HL-60 (cell line): ENCODE results near the gene MEIOB.

ENCODE experiments used
- DNase-seq, 2 experiments: peaks; one replicate each; pipeline ENCODE4 v3.0.0-alpha.2; 2010 to 2020; ENCODE audit warnings: low read depth in 1 of 2, low spot score in 1 of 2
- H3K27ac ChIP-seq: fragments of 250-450 bp; sonication (Bioruptor Pico); replicated peaks from 2 replicates; pipeline ENCODE4 v1.5.1; 2020; ENCODE audit warnings: mild to moderate bottlenecking, moderate library complexity
- H3K27me3 ChIP-seq: fragments of 250-450 bp; sonication (Bioruptor Pico); 2 replicates; pipeline ENCODE4 v1.5.1; 2021; ENCODE audit warnings: mild to moderate bottlenecking, moderate library complexity; ENCODE audit not compliant: insufficient read depth, poor library complexity, severe bottlenecking
- H3K4me3 ChIP-seq: replicated peaks from 2 replicates; pipeline ENCODE4 v1.5.1; 2011; ENCODE audit warnings: mild to moderate bottlenecking, control low read depth, low read length; ENCODE audit not compliant: insufficient read depth
- CTCF ChIP-seq: IDR thresholded peaks from one replicate; pipeline ENCODE4 v1.5.1; 2011; ENCODE audit warnings: low read length, control low read depth, inconsistent platforms; ENCODE audit not compliant: insufficient read depth
- GABPA ChIP-seq: IDR thresholded peaks from 2 replicates; pipeline ENCODE4 v1.6.1; 2012; ENCODE audit warnings: low read depth
- POLR2AphosphoS5 ChIP-seq: IDR thresholded peaks from 2 replicates; pipeline ENCODE4 v1.6.1; 2012; ENCODE audit warnings: low read depth
- REST ChIP-seq: IDR thresholded peaks from 2 replicates; pipeline ENCODE4 v1.6.1; 2012; ENCODE audit warnings: low read depth; ENCODE audit not compliant: insufficient replicate concordance
- SPI1 ChIP-seq: IDR thresholded peaks from 2 replicates; pipeline ENCODE4 v1.6.1; 2012; ENCODE audit warnings: low read depth, mild to moderate bottlenecking, borderline replicate concordance

MEIOB gene

GRCh38 chr16:1879477-1879876 lies 7.5 kb upstream of the MEIOB start:
- TF ChIP-seq SPI1 (no peak), POLR2AphosphoS5 (no peak), REST (no peak), GABPA (no peak), CTCF (no peak)
- Histone ChIP-seq H3K27me3 (no peaks in the 10 kb centered on the region), H3K27ac (no peak overlapping the region), H3K4me3 (no peak overlapping the region)
- DNase-seq: no peak

- Histone ChIP-seq H3K4me3 (no peak overlapping the region), H3K27me3 (no peaks in the 10 kb centered on the region), H3K27ac (no peak overlapping the region)
- DNase-seq: no peak
- no peak for TF ChIP-seq CTCF
- TF ChIP-seq REST: no peak
- TF ChIP-seq SPI1: no peak
- TF ChIP-seq POLR2AphosphoS5: no peak
- no peak for TF ChIP-seq GABPA
These were observed 6.3 kb upstream of the MEIOB start for GRCh38 chr16:1878256-1878655.

- Histone ChIP-seq H3K27me3 (no peaks in the 10 kb centered on the region), H3K4me3 (no peak overlapping the region), H3K27ac (no peak overlapping the region)
- no peak for DNase-seq
- TF ChIP-seq GABPA (no peak), POLR2AphosphoS5 (no peak), SPI1 (no peak), REST (no peak), CTCF (no peak)
These were observed 5.8 kb upstream of the MEIOB start for GRCh38 chr16:1877804-1878203.
